H54 (cell line): Measurements from ENCODE around the gene FAAP100.

Experiments
- DNase-seq: peaks from one replicate; pipeline ENCODE4 v3.0.0; 2011; ENCODE audit warnings: low spot score, mixed read lengths; ENCODE audit not compliant: insufficient read length
- FAIRE-seq: peaks from 3 replicates; lab custom pipeline; 2011; peaks lifted over from hg19 to GRCh38; lab: Jason Lieb, UNC
- POLR2A ChIP-seq: IDR thresholded peaks from 2 replicates; pipeline ENCODE4 v1.6.1; 2011; ENCODE audit warnings: low read depth, mild to moderate bottlenecking, low read length

FAAP100 gene

GRCh38 chr17:81502471-81503017 lies 49.6 kb downstream of the FAAP100 start:
- no peak for FAIRE-seq
- no peak for TF ChIP-seq POLR2A
- no peak for DNase-seq

GRCh38 chr17:81500047-81500446 lies 52.1 kb downstream of the FAAP100 start:
- no peak for TF ChIP-seq POLR2A
- FAIRE-seq, result no peak
- no peak for DNase-seq

DNA sequence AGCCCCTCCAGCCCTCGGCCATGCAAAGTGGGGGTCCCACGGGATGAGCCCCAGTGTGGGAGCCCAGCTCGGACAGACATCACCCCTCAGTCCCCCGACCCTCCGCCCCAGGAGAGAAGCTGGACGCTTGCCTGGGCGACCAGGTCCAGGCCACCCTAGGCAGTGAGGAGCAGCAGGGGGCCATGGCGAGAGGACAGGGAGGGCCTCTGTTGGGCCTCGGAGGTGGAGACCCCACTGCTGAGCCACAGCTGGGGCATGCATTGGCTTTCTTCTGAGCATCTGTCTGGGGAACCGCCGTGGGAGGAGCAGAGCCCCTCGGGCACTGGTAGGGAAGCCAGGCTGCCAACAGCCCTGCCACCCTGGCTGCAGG lies 52.6 kb downstream of the FAAP100 start:
- no peak for DNase-seq
- no peak for TF ChIP-seq POLR2A
- FAIRE-seq, result no peak

DNA sequence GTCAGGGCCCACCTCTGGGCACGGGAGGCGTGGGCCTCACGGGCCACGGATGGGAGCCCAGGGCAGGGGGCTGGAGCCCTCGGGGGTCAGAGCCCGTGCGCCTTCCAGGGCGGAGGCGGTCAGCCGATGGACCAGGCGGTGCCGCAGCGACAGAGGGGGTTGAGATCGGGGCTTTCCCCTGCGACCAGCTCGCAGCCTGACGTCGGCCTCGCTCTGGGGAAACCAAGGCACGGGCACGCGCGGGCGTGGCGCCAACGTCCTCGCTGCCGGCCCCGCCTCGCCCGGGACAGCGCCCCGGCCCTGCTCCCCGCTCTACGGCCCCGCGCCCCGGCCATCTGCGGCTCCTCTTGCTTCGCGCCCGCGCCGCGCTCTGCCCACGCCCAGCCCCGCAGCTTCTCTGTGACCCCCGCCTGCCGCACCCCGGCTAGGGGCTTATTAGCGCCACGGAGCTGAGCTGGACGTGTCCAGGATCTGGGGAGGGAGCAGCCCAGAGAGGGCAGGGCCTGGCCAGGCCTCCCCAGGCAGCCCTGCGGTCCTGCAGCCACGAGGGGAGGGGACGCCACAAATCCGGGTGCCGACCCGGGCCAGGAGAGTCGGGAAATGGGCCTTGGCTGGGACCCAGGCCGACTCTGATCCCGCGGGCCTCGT lies 53.1 kb downstream of the FAAP100 start:
- FAIRE-seq (no peak), DNase-seq (no peak)
- no peak for TF ChIP-seq POLR2A

DNA sequence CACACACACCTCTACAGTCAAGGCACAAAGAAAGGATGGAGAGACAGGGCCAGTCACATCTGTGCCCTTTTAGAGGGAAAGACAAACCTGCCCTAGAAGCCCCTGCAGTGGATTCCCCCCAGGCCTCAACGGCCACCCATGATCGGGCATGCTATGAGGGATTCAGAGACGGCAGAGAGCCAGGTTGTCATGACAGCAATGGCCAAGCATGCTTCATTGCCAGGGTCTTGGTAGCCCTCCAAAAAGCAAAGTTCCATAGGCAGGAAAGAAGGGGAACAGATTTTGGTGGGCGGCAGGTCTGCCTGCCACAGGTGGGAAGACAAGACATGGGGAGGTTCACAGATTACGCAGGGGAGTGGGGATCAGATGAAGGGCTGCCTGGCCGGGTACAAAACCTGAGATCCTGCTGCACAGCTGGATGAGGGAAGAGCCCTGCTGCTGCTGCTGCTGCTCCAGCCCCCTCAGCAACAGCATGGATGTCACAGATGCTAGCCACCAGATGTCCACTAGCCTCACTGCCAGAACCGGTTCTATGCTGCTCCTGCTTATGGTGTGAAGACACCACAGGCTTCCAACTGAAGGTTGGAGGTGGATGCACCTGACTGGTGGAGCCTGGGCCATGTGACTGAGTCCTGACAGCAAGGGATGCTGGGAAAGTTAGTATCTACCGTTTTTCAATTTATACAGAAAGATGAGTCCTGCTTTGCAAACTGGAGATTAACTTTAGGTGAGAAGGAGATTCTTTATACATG lies 57.4 kb downstream of the FAAP100 start:
- no peak for FAIRE-seq
- DNase-seq, result no peak
- TF ChIP-seq POLR2A, result no peak

DNA sequence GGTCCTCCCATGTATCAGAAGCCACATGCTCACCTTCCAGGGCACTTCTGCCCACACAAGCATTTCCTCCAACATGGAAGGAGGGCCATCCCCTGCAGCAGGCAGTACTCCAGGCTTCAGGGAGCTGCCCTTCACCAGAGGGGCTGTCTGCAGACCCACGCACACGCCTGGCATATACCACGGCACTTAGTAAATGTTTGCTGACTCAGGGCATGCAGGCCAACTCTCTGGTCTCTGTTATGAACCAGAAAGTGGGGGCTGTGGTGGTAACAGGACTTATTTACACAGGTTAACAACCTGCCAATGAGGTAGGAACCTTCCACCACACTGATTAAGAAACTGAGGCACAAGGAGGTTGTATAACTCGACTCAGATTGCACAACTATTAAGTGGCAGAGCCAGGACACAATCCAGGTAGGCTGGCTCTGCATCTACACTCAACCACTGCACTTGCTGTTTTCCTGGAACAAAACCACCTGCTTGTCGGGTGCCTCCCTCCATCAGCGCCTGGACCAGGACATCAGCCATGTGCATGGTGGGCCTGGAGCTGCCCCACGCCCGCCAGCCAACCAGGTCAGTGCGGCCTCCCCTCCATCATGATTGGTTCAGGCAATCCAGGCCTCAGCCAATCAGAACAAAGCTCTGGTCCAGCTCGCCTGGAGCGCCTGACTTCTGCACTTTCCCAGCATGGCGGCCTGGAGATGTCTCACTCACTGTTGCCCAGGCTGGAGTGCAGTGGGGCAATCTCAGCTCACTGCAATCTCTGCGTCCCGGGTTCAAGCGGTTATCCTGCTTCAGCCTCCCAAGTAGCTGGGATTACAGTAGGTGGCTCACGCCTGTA lies 58.7 kb downstream of the FAAP100 start:
- no peak for TF ChIP-seq POLR2A
- no peak for FAIRE-seq
- DNase-seq, result no peak

- no peak for DNase-seq
- no peak for FAIRE-seq
- TF ChIP-seq POLR2A, result no peak
Measured at GRCh38 chr17:81492706-81493105, 59.4 kb downstream of the FAAP100 start.

DNA sequence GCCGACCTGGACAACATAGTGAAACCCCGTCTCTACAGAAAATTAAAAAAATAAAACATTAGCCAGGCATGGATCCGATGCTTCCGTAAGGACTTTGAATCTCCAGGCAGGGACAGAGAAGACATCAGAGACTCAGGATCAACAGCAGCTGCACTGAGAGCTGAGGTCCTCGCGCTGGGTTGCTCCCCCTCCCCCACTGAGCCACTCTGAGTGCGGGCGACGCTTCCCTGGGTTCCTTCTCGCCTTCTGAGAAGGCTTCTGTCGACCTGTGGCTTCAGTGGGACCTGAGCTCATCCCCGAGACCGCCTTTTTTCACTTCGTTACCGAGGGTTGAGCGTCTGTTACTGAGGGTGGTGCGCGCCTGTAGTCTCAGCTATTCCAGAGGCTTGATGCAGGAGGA lies 60.0 kb downstream of the FAAP100 start:
- no peak for FAIRE-seq
- no peak for DNase-seq
- no peak for TF ChIP-seq POLR2A

- DNase-seq (no peak), FAIRE-seq (no peak)
- TF ChIP-seq POLR2A, result no peak
Measured at GRCh38 chr17:81491761-81492160, 60.4 kb downstream of the FAAP100 start.

GRCh38 chr17:81491181-81491581 lies 61.0 kb downstream of the FAAP100 start:
- FAIRE-seq (no peak), DNase-seq (no peak)
- TF ChIP-seq POLR2A, result no peak

GRCh38 chr17:81489998-81490992 lies 61.9 kb downstream of the FAAP100 start:
- no peak for TF ChIP-seq POLR2A
- FAIRE-seq (no peak), DNase-seq (no peak)
